Measurements from ENCODE around the gene CLMN.

CLMN gene

GRCh38 chr14:95227279-95227860, 92.3 kb downstream of the CLMN start:
- peaks cover 2% of the 10 kb centered on the region for H3K4me1 ChIP-seq (ENCODE audit: control insufficient read depth, low read depth, low read length)
- no peak overlapping the region for H3K9ac ChIP-seq (ENCODE audit: low read length)
- no peaks in the 10 kb centered on the region for H3K27me3 ChIP-seq (ENCODE audit: control insufficient read depth, insufficient read depth, low read length)
- H3K27ac ChIP-seq (ENCODE audit: low read length): no peak overlapping the region
- no peaks in the 10 kb centered on the region for H3K9me3 ChIP-seq (ENCODE audit: control insufficient read depth, low read depth, low read length)
- H3K36me3 ChIP-seq (ENCODE audit: control insufficient read depth, low read depth, low read length): no peaks in the 10 kb centered on the region
- H3K4me3 ChIP-seq (ENCODE audit: low read length): no peak overlapping the region

- Histone ChIP-seq H3K4me1 (ENCODE audit: control insufficient read depth, low read depth, low read length) (peaks cover 4% of the 10 kb centered on the region), H3K9me3 (ENCODE audit: control insufficient read depth, low read depth, low read length) (no peaks in the 10 kb centered on the region), H3K27ac (ENCODE audit: low read length) (no peak overlapping the region), H3K9ac (ENCODE audit: low read length) (no peak overlapping the region), H3K4me3 (ENCODE audit: low read length) (no peak overlapping the region), H3K27me3 (ENCODE audit: control insufficient read depth, insufficient read depth, low read length) (no peaks in the 10 kb centered on the region), H3K36me3 (ENCODE audit: control insufficient read depth, low read depth, low read length) (no peaks in the 10 kb centered on the region)
These were observed 92.9 kb downstream of the CLMN start for GRCh38 chr14:95226801-95227200.

- H3K27me3 ChIP-seq (ENCODE audit: control insufficient read depth, insufficient read depth, low read length): no peaks in the 10 kb centered on the region
- no peak overlapping the region for H3K9ac ChIP-seq (ENCODE audit: low read length)
- no peak overlapping the region for H3K4me3 ChIP-seq (ENCODE audit: low read length)
- H3K27ac ChIP-seq (ENCODE audit: low read length): no peak overlapping the region
- H3K36me3 ChIP-seq (ENCODE audit: control insufficient read depth, low read depth, low read length): no peaks in the 10 kb centered on the region
- peaks cover 19% of the 10 kb centered on the region for H3K4me1 ChIP-seq (ENCODE audit: control insufficient read depth, low read depth, low read length)
- H3K9me3 ChIP-seq (ENCODE audit: control insufficient read depth, low read depth, low read length): no peaks in the 10 kb centered on the region
These were observed 94.3 kb downstream of the CLMN start for GRCh38 chr14:95225251-95225887.

GRCh38 chr14:95222870-95223398, 96.8 kb downstream of the CLMN start:
- H3K27me3 ChIP-seq (ENCODE audit: control insufficient read depth, insufficient read depth, low read length): no peaks in the 10 kb centered on the region
- H3K9ac ChIP-seq (ENCODE audit: low read length): no peak overlapping the region
- H3K36me3 ChIP-seq (ENCODE audit: control insufficient read depth, low read depth, low read length): no peaks in the 10 kb centered on the region
- no peak overlapping the region for H3K4me3 ChIP-seq (ENCODE audit: low read length)
- no peaks in the 10 kb centered on the region for H3K9me3 ChIP-seq (ENCODE audit: control insufficient read depth, low read depth, low read length)
- H3K4me1 ChIP-seq (ENCODE audit: control insufficient read depth, low read depth, low read length): peaks cover 30% of the 10 kb centered on the region
- H3K27ac ChIP-seq (ENCODE audit: low read length): no peak overlapping the region

- H3K36me3 ChIP-seq (ENCODE audit: control insufficient read depth, low read depth, low read length): no peaks in the 10 kb centered on the region
- H3K4me1 ChIP-seq (ENCODE audit: control insufficient read depth, low read depth, low read length): peaks cover 28% of the 10 kb centered on the region
- H3K9me3 ChIP-seq (ENCODE audit: control insufficient read depth, low read depth, low read length): no peaks in the 10 kb centered on the region
- H3K4me3 ChIP-seq (ENCODE audit: low read length): no peak overlapping the region
- H3K27me3 ChIP-seq (ENCODE audit: control insufficient read depth, insufficient read depth, low read length): peaks cover 5% of the 10 kb centered on the region
- H3K9ac ChIP-seq (ENCODE audit: low read length): no peak overlapping the region
- H3K27ac ChIP-seq (ENCODE audit: low read length): no peak overlapping the region
These were observed 97.5 kb downstream of the CLMN start for GRCh38 chr14:95222151-95222631.

GRCh38 chr14:95221531-95221930, 98.2 kb downstream of the CLMN start:
- Histone ChIP-seq H3K27me3 (ENCODE audit: control insufficient read depth, insufficient read depth, low read length) (peaks cover 12% of the 10 kb centered on the region), H3K4me3 (ENCODE audit: low read length) (no peak overlapping the region), H3K9ac (ENCODE audit: low read length) (no peak overlapping the region), H3K27ac (ENCODE audit: low read length) (no peak overlapping the region), H3K9me3 (ENCODE audit: control insufficient read depth, low read depth, low read length) (no peaks in the 10 kb centered on the region), H3K36me3 (ENCODE audit: control insufficient read depth, low read depth, low read length) (no peaks in the 10 kb centered on the region), H3K4me1 (ENCODE audit: control insufficient read depth, low read depth, low read length) (peaks cover 28% of the 10 kb centered on the region)

- no peak overlapping the region for H3K4me3 ChIP-seq (ENCODE audit: low read length)
- peaks cover 13% of the 10 kb centered on the region for H3K27me3 ChIP-seq (ENCODE audit: control insufficient read depth, insufficient read depth, low read length)
- peaks cover 28% of the 10 kb centered on the region for H3K4me1 ChIP-seq (ENCODE audit: control insufficient read depth, low read depth, low read length)
These were observed 99.0 kb downstream of the CLMN start for GRCh38 chr14:95220663-95221231.

GRCh38 chr14:95218472-95219193, 101.1 kb downstream of the CLMN start:
- no peak overlapping the region for H3K4me3 ChIP-seq (ENCODE audit: low read length)
- peaks cover 28% of the 10 kb centered on the region for H3K4me1 ChIP-seq (ENCODE audit: control insufficient read depth, low read depth, low read length)
- no peak overlapping the region for H3K9ac ChIP-seq (ENCODE audit: low read length)
- no peaks in the 10 kb centered on the region for H3K9me3 ChIP-seq (ENCODE audit: control insufficient read depth, low read depth, low read length)
- no peak overlapping the region for H3K27ac ChIP-seq (ENCODE audit: low read length)
- no peaks in the 10 kb centered on the region for H3K36me3 ChIP-seq (ENCODE audit: control insufficient read depth, low read depth, low read length)
- H3K27me3 ChIP-seq (ENCODE audit: control insufficient read depth, insufficient read depth, low read length): peaks cover 13% of the 10 kb centered on the region

More at GRCh38 chr14:95220663-95221231, 99.0 kb downstream of the CLMN start:
- Histone ChIP-seq H3K27ac (ENCODE audit: low read length) (no peak overlapping the region), H3K9me3 (ENCODE audit: control insufficient read depth, low read depth, low read length) (no peaks in the 10 kb centered on the region), H3K36me3 (ENCODE audit: control insufficient read depth, low read depth, low read length) (no peaks in the 10 kb centered on the region), H3K9ac (ENCODE audit: low read length) (no peak overlapping the region)

- H3K27me3 ChIP-seq (ENCODE audit: control insufficient read depth, insufficient read depth, low read length): peaks cover 13% of the 10 kb centered on the region
- H3K36me3 ChIP-seq (ENCODE audit: control insufficient read depth, low read depth, low read length): no peaks in the 10 kb centered on the region
- H3K9me3 ChIP-seq (ENCODE audit: control insufficient read depth, low read depth, low read length): no peaks in the 10 kb centered on the region
- no peak overlapping the region for H3K27ac ChIP-seq (ENCODE audit: low read length)
- no peak overlapping the region for H3K9ac ChIP-seq (ENCODE audit: low read length)
- peaks cover 28% of the 10 kb centered on the region for H3K4me1 ChIP-seq (ENCODE audit: control insufficient read depth, low read depth, low read length)
- no peak overlapping the region for H3K4me3 ChIP-seq (ENCODE audit: low read length)
These were observed 101.7 kb downstream of the CLMN start for GRCh38 chr14:95218006-95218405.

GRCh38 chr14:95217391-95217900, 102.3 kb downstream of the CLMN start:
- Histone ChIP-seq H3K36me3 (ENCODE audit: control insufficient read depth, low read depth, low read length) (no peaks in the 10 kb centered on the region), H3K4me1 (ENCODE audit: control insufficient read depth, low read depth, low read length) (peaks cover 28% of the 10 kb centered on the region)

GRCh38 chr14:95216008-95216407, 103.7 kb downstream of the CLMN start:
- Histone ChIP-seq H3K27ac (ENCODE audit: low read length) (no peak overlapping the region), H3K36me3 (ENCODE audit: control insufficient read depth, low read depth, low read length) (no peaks in the 10 kb centered on the region), H3K4me1 (ENCODE audit: control insufficient read depth, low read depth, low read length) (peaks cover 18% of the 10 kb centered on the region), H3K4me3 (ENCODE audit: low read length) (no peak overlapping the region), H3K9me3 (ENCODE audit: control insufficient read depth, low read depth, low read length) (no peaks in the 10 kb centered on the region), H3K9ac (ENCODE audit: low read length) (no peak overlapping the region), H3K27me3 (ENCODE audit: control insufficient read depth, insufficient read depth, low read length) (peaks cover 13% of the 10 kb centered on the region)

More at GRCh38 chr14:95217391-95217900, 102.3 kb downstream of the CLMN start:
- Histone ChIP-seq H3K9ac (ENCODE audit: low read length) (no peak overlapping the region), H3K4me3 (ENCODE audit: low read length) (no peak overlapping the region), H3K27ac (ENCODE audit: low read length) (no peak overlapping the region), H3K9me3 (ENCODE audit: control insufficient read depth, low read depth, low read length) (no peaks in the 10 kb centered on the region), H3K27me3 (ENCODE audit: control insufficient read depth, insufficient read depth, low read length) (peaks cover 13% of the 10 kb centered on the region)

Measured in iPS-18a (cell line).